ENCODE measurements around the gene FAM185A.
"Not testable (repeated sequence)": the region's sequence is repeated elsewhere in the genome, so short reads cannot be mapped to it uniquely, and the experiment has no call there.

FAM185A gene

DNA sequence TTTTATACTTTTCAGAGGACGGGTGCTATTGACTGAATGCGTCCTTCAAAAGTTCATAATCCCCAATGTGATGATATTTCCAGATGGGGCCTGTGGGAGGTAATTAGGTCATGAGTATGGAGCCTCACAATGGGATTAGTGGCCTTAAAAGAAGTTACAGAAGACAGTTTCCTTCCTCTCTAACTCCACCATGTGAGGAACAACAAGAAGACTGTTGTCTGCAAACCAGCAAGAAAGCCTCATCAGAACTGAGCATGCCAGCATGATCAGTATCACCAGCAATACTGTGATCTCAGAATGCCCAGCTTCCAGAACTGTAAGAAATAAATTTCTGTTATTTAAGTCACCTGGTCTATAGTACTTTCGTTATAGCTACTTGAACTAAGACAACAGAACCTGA, 18.4 kb upstream of the FAM185A start:
- H3K4me3 ChIP-seq (ENCODE audit: insufficient read depth in 1 of 2, low read depth in 1 of 2, low read length in 2 of 2); H3K9me3 ChIP-seq (ENCODE audit: control insufficient read depth, low read length); H2BK120ac ChIP-seq (ENCODE audit: low read depth, low read length); H2BK5ac ChIP-seq (ENCODE audit: low read depth, low read length, poor library complexity, severe bottlenecking); H3K4ac ChIP-seq (ENCODE audit: low read depth in 1 of 2, low read length in 2 of 2); H3K18ac ChIP-seq (ENCODE audit: low read depth in 1 of 2, low read length in 2 of 2); H4K8ac ChIP-seq (ENCODE audit: low read length); H3K9ac ChIP-seq (ENCODE audit: low read length); H2BK12ac ChIP-seq (ENCODE audit: low read length in 2 of 2); H3K36me3 ChIP-seq (ENCODE audit: control insufficient read depth in 1 of 2, insufficient read depth in 2 of 2, low read depth in 1 of 2, low read length in 2 of 2); H3K27ac ChIP-seq (ENCODE audit: low read length, poor library complexity, severe bottlenecking); H2AFZ ChIP-seq (ENCODE audit: low read depth, low read length); H3K79me1 ChIP-seq (replicated peaks; ENCODE audit: low read length, poor library complexity, severe bottlenecking); H3K4me1 ChIP-seq (ENCODE audit: control insufficient read depth, insufficient read depth, low read depth, low read length); H3K23ac ChIP-seq (ENCODE audit: low read length in 2 of 2); H3K14ac ChIP-seq (ENCODE audit: low read length in 2 of 2); H4K91ac ChIP-seq (ENCODE audit: low read length); H2AK5ac ChIP-seq (ENCODE audit: low read length, severe bottlenecking); H3K27me3 ChIP-seq (ENCODE audit: control insufficient read depth in 1 of 2, insufficient read depth in 1 of 2, low read length in 2 of 2); H3K4me2 ChIP-seq (ENCODE audit: low read length, poor library complexity, severe bottlenecking); DNase-seq; H2BK15ac ChIP-seq (ENCODE audit: low read depth, poor library complexity, severe bottlenecking): not testable (repeated sequence)
- WGBS: no CpG with 5 or more reads among the region's 3 CpGs

DNA sequence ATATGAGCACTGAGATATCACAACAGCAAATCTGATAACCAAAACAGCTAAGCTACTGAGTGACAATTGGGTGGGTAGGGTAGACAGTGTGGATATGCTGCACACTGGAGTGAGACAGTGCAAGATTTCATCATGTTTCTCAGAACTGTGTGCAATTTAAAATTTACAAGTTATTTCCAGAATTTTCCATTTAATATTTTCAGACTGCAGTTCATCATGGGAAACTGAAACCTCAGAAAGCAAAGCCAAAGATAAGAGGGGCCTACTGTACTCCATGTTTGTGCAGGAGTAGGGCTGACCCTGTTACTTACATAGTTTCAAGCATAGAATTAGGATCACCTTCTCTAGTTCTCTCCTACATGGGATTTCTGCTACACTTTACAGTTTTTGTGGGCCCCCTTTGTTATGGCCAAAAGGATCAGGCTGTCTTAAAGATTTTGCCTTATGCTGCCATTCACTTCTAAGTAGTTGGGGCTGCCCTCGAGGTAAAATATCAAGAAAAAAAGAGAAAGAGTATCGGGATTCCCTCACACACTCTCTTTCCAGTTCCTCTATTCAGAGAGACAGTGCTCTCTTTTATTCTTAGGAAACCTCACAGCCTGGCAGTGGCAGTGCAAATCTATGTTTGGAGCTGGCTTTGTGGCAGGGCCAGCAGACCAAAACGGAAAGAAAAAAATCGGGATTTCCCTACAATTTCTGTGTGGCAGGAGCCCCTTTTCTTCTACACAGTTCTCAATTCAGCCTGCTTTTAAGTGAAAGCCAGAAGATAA, 6.6 kb upstream of the FAM185A start:
- H3K36me3 ChIP-seq (ENCODE audit: control insufficient read depth in 1 of 2, insufficient read depth in 2 of 2, low read depth in 1 of 2, low read length in 2 of 2); H2BK120ac ChIP-seq (ENCODE audit: low read depth, low read length); H2BK15ac ChIP-seq (ENCODE audit: low read depth, poor library complexity, severe bottlenecking); H3K79me1 ChIP-seq (replicated peaks; ENCODE audit: low read length, poor library complexity, severe bottlenecking); DNase-seq; H3K18ac ChIP-seq (ENCODE audit: low read depth in 1 of 2, low read length in 2 of 2); H3K4ac ChIP-seq (ENCODE audit: low read depth in 1 of 2, low read length in 2 of 2); H3K23ac ChIP-seq (ENCODE audit: low read length in 2 of 2); H4K91ac ChIP-seq (ENCODE audit: low read length); H4K8ac ChIP-seq (ENCODE audit: low read length); H3K4me3 ChIP-seq (ENCODE audit: insufficient read depth in 1 of 2, low read depth in 1 of 2, low read length in 2 of 2); H3K27me3 ChIP-seq (ENCODE audit: control insufficient read depth in 1 of 2, insufficient read depth in 1 of 2, low read length in 2 of 2); H3K4me2 ChIP-seq (ENCODE audit: low read length, poor library complexity, severe bottlenecking); H2BK5ac ChIP-seq (ENCODE audit: low read depth, low read length, poor library complexity, severe bottlenecking); H2AFZ ChIP-seq (ENCODE audit: low read depth, low read length); H3K9me3 ChIP-seq (ENCODE audit: control insufficient read depth, low read length); H2AK5ac ChIP-seq (ENCODE audit: low read length, severe bottlenecking); H3K27ac ChIP-seq (ENCODE audit: low read length, poor library complexity, severe bottlenecking); H2BK12ac ChIP-seq (ENCODE audit: low read length in 2 of 2); H3K4me1 ChIP-seq (ENCODE audit: control insufficient read depth, insufficient read depth, low read depth, low read length); H3K14ac ChIP-seq (ENCODE audit: low read length in 2 of 2): not testable (repeated sequence)
- no CpG with 5 or more reads among the region's 4 CpGs for WGBS
- peak overlapping the region; percentile 32 for H3K9ac ChIP-seq (ENCODE audit: low read length)

- H3K14ac ChIP-seq (ENCODE audit: low read length in 2 of 2); H2BK5ac ChIP-seq (ENCODE audit: low read depth, low read length, poor library complexity, severe bottlenecking); H3K4me1 ChIP-seq (ENCODE audit: control insufficient read depth, insufficient read depth, low read depth, low read length); H3K4ac ChIP-seq (ENCODE audit: low read depth in 1 of 2, low read length in 2 of 2); H3K18ac ChIP-seq (ENCODE audit: low read depth in 1 of 2, low read length in 2 of 2); H2AFZ ChIP-seq (ENCODE audit: low read depth, low read length); H2BK120ac ChIP-seq (ENCODE audit: low read depth, low read length); H3K27ac ChIP-seq (ENCODE audit: low read length, poor library complexity, severe bottlenecking); H2BK12ac ChIP-seq (ENCODE audit: low read length in 2 of 2); H4K8ac ChIP-seq (ENCODE audit: low read length); H3K27me3 ChIP-seq (ENCODE audit: control insufficient read depth in 1 of 2, insufficient read depth in 1 of 2, low read length in 2 of 2); H3K9ac ChIP-seq (ENCODE audit: low read length); H4K91ac ChIP-seq (ENCODE audit: low read length); DNase-seq; H2BK15ac ChIP-seq (ENCODE audit: low read depth, poor library complexity, severe bottlenecking); H2AK5ac ChIP-seq (ENCODE audit: low read length, severe bottlenecking); H3K9me3 ChIP-seq (ENCODE audit: control insufficient read depth, low read length); H3K23ac ChIP-seq (ENCODE audit: low read length in 2 of 2); H3K36me3 ChIP-seq (ENCODE audit: control insufficient read depth in 1 of 2, insufficient read depth in 2 of 2, low read depth in 1 of 2, low read length in 2 of 2); H3K4me3 ChIP-seq (ENCODE audit: insufficient read depth in 1 of 2, low read depth in 1 of 2, low read length in 2 of 2); H3K79me1 ChIP-seq (replicated peaks; ENCODE audit: low read length, poor library complexity, severe bottlenecking); H3K4me2 ChIP-seq (ENCODE audit: low read length, poor library complexity, severe bottlenecking): not testable (repeated sequence)
- WGBS: 86% methylated on average over 3 of the region's 9 CpGs
These were observed 4.9 kb upstream of the FAM185A start for GRCh38 chr7:102743861-102744260.

DNA sequence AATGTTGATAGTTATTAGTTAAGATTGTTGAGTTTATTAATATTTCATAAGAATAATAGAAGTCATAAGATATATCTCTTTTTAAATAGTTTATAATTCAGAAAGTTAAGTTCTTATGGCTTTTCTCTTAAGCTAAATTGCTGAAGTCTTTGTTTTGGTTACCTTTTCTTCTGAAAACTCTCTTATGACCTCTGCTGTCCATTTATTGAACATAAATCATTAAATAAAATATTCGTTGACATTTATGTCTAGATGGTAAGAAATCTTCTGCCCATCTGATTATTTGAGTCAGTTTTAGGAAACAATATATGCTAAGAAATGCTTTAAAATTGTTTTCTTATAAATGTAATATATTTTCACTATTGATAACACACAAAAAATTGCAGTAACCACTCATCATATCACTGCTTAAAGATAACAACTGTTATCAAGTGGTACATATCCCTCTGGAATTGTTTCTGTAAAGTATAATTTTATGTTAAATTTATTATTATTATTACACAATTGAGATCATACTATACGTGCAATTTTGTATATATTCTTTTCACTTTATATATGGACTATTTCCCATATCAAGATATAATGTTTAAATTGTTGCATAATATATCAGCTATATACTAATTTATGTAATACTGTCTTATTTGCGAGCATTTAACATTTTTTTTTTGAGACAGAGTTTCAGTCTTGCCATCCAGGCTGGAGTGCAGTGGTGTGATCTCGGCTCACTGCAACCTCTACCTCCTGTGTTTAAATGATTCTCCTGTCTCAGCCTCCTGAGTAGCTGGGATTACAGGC, 3.1 kb upstream of the FAM185A start:
- 98% methylated on average over 2 of the region's 4 CpGs for WGBS
- not testable (repeated sequence) for H2AFZ ChIP-seq (ENCODE audit: low read depth, low read length); H3K4me2 ChIP-seq (ENCODE audit: low read length, poor library complexity, severe bottlenecking)

More for the DNA sequence above, 3.1 kb upstream of the FAM185A start:
- H2BK15ac ChIP-seq (ENCODE audit: low read depth, poor library complexity, severe bottlenecking); H3K14ac ChIP-seq (ENCODE audit: low read length in 2 of 2); H3K9me3 ChIP-seq (ENCODE audit: control insufficient read depth, low read length); H3K27me3 ChIP-seq (ENCODE audit: control insufficient read depth in 1 of 2, insufficient read depth in 1 of 2, low read length in 2 of 2); H3K4me1 ChIP-seq (ENCODE audit: control insufficient read depth, insufficient read depth, low read depth, low read length); H3K36me3 ChIP-seq (ENCODE audit: control insufficient read depth in 1 of 2, insufficient read depth in 2 of 2, low read depth in 1 of 2, low read length in 2 of 2); H2BK5ac ChIP-seq (ENCODE audit: low read depth, low read length, poor library complexity, severe bottlenecking); H3K23ac ChIP-seq (ENCODE audit: low read length in 2 of 2); H3K9ac ChIP-seq (ENCODE audit: low read length); H2AK5ac ChIP-seq (ENCODE audit: low read length, severe bottlenecking); H2BK12ac ChIP-seq (ENCODE audit: low read length in 2 of 2); H3K4me3 ChIP-seq (ENCODE audit: insufficient read depth in 1 of 2, low read depth in 1 of 2, low read length in 2 of 2); H4K91ac ChIP-seq (ENCODE audit: low read length); DNase-seq; H3K4ac ChIP-seq (ENCODE audit: low read depth in 1 of 2, low read length in 2 of 2); H3K79me1 ChIP-seq (replicated peaks; ENCODE audit: low read length, poor library complexity, severe bottlenecking); H3K27ac ChIP-seq (ENCODE audit: low read length, poor library complexity, severe bottlenecking); H4K8ac ChIP-seq (ENCODE audit: low read length); H3K18ac ChIP-seq (ENCODE audit: low read depth in 1 of 2, low read length in 2 of 2); H2BK120ac ChIP-seq (ENCODE audit: low read depth, low read length): not testable (repeated sequence)

All from mesenchymal stem cell (in vitro differentiated cells and primary cell).